Omental fat pad (tissue), 4 donors: ENCODE data around the gene KRTAP12-1. TPM values are rescaled to one million over a fixed set of nuclear protein-coding genes. Genes with fewer than 3 reads are reported as not detected.
"Not testable (repeated sequence)": the region's sequence is repeated elsewhere in the genome, so short reads cannot be mapped to it uniquely, and the experiment has no call there.

ENCODE experiments used
- ATAC-seq: fragments of 150-250 bp; one replicate; pipeline ENCODE4 v1.9.1; 2016; ENCODE audit warnings: mild to moderate bottlenecking, moderate library complexity; ENCODE audit not compliant: low FRiP score
- DNase-seq: peaks from one replicate; pipeline ENCODE4 v3.0.0-alpha.2; 2019; ENCODE audit warnings: low spot score
- CTCF ChIP-seq, 3 donors: fragments of 450-650 bp; IDR thresholded peaks; one replicate each; pipeline ENCODE4 v1.5.1; 2016 to 2017; ENCODE audit warnings: antibody characterized with exemption in 3 of 3, mild to moderate bottlenecking in 3 of 3, moderate library complexity in 2 of 3
- total RNA-seq, 4 donors: library from RNA; depleted of rRNA; stranded (reverse); fragments of >200 nt; gene quantifications; one replicate each; pipeline ENCODE4 v1.1.0, GENCODE V29; 2016

Gene KRTAP12-1
- total RNA-seq, 4 donors from 2014 or later: not detected

GRCh38 chr21:44696572-44696971, 14.6 kb upstream of the KRTAP12-1 start:
- TF ChIP-seq CTCF (IDR thresholded peaks at IDR 0.05): no peak
- ATAC-seq: no peak
- DNase-seq: no peak

GRCh38 chr21:44695641-44696040, 13.7 kb upstream of the KRTAP12-1 start:
- no peak for TF ChIP-seq CTCF (IDR thresholded peaks at IDR 0.05)
- ATAC-seq: no peak
- DNase-seq: no peak

GRCh38 chr21:44695184-44695583, 13.2 kb upstream of the KRTAP12-1 start:
- DNase-seq (no peak), ATAC-seq (no peak)
- TF ChIP-seq CTCF (IDR thresholded peaks at IDR 0.05): no peak

GRCh38 chr21:44694776-44695175, 12.8 kb upstream of the KRTAP12-1 start:
- TF ChIP-seq CTCF (IDR thresholded peaks at IDR 0.05): no peak
- DNase-seq (no peak), ATAC-seq (no peak)

- no peak for TF ChIP-seq CTCF (IDR thresholded peaks at IDR 0.05)
- DNase-seq: no peak
- ATAC-seq: no peak
Observed at GRCh38 chr21:44692798-44693512, 11.0 kb upstream of the KRTAP12-1 start.

- TF ChIP-seq CTCF (IDR thresholded peaks at IDR 0.05): no peak
- ATAC-seq (no peak), DNase-seq (no peak)
Observed at GRCh38 chr21:44691686-44692085, 9.7 kb upstream of the KRTAP12-1 start.

GRCh38 chr21:44689740-44690139, 7.8 kb upstream of the KRTAP12-1 start:
- DNase-seq, ATAC-seq: not testable (repeated sequence)
